ENCODE measurements around the gene DPP9. TPM values are rescaled to one million over a fixed set of nuclear protein-coding genes. Genes with fewer than 3 reads are reported as not detected.
"Not testable (repeated sequence)": the region's sequence is repeated elsewhere in the genome, so short reads cannot be mapped to it uniquely, and the experiment has no call there.

DPP9 gene
- total RNA-seq, 1 donor from 2014 or later, result 127 TPM

DNA sequence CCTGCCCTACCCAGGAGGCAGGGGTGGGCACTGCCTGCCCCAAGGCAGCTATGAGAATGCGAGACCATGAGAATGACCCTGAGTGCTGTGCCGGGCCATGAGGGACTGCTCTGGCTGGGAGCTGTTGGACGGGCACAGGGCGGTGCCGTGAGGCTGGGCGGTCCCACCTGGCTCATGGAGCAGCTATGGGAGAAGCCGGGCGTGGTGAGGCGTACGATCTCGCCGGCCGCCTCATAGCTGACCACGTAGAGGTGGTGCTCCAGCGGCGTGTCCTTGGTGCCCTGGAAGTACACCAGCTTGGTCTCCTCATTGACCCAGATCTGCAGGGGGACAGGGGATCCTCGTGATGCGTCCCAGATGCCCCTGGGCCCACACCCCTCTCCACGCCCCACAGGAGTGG is 34.2 kb downstream of the DPP9 start:
- DNase-seq (ENCODE audit: low read depth), result no peak
- TF ChIP-seq, protein P1, sequence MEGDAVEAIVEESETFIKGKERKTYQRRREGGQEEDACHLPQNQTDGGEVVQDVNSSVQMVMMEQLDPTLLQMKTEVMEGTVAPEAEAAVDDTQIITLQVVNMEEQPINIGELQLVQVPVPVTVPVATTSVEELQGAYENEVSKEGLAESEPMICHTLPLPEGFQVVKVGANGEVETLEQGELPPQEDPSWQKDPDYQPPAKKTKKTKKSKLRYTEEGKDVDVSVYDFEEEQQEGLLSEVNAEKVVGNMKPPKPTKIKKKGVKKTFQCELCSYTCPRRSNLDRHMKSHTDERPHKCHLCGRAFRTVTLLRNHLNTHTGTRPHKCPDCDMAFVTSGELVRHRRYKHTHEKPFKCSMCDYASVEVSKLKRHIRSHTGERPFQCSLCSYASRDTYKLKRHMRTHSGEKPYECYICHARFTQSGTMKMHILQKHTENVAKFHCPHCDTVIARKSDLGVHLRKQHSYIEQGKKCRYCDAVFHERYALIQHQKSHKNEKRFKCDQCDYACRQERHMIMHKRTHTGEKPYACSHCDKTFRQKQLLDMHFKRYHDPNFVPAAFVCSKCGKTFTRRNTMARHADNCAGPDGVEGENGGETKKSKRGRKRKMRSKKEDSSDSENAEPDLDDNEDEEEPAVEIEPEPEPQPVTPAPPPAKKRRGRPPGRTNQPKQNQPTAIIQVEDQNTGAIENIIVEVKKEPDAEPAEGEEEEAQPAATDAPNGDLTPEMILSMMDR (conservative IDR thresholded peaks at IDR 0.05; ENCODE audit: low read depth, low read length), result no peak
- no peak overlapping the region for H3K4me3 ChIP-seq (ENCODE audit: low read depth, low read length)

GRCh38 chr19:4688587-4688986 is 35.1 kb downstream of the DPP9 start:
- no peak overlapping the region for H3K4me3 ChIP-seq (ENCODE audit: low read depth, low read length)
- DNase-seq (ENCODE audit: low read depth), result no peak
- TF ChIP-seq, protein P1 (conservative IDR thresholded peaks at IDR 0.05; ENCODE audit: low read depth, low read length), result no peak

DNA sequence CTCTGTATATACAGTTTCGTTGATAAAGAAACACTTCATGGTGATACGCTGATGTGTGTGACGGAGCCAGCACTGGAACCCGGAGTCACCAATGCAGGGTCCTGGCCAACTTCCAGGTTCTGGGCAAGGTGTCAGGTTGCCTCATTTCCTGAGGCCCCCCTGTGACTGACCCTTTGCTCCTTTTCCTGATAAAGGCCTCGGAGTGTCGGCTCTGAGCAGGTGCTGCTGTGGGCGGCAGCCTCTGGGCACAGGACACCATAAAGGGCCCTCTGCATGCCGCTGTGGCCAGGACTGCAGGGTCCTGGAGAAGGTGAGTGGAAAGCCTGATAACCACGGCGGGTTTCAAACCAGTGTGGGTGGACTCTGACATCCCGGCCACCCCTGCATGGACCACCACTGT is 36.2 kb downstream of the DPP9 start:
- TF ChIP-seq, protein P1 (conservative IDR thresholded peaks at IDR 0.05; ENCODE audit: low read depth, low read length), result no peak
- H3K4me3 ChIP-seq (ENCODE audit: low read depth, low read length), result no peak overlapping the region
- no peak for DNase-seq (ENCODE audit: low read depth)

- no peak overlapping the region for H3K4me3 ChIP-seq (ENCODE audit: low read depth, low read length)
- TF ChIP-seq, protein P1 (conservative IDR thresholded peaks at IDR 0.05; ENCODE audit: low read depth, low read length), result no peak
- DNase-seq (ENCODE audit: low read depth), result no peak
Observed at GRCh38 chr19:4686700-4687099, 36.9 kb downstream of the DPP9 start.

DNA sequence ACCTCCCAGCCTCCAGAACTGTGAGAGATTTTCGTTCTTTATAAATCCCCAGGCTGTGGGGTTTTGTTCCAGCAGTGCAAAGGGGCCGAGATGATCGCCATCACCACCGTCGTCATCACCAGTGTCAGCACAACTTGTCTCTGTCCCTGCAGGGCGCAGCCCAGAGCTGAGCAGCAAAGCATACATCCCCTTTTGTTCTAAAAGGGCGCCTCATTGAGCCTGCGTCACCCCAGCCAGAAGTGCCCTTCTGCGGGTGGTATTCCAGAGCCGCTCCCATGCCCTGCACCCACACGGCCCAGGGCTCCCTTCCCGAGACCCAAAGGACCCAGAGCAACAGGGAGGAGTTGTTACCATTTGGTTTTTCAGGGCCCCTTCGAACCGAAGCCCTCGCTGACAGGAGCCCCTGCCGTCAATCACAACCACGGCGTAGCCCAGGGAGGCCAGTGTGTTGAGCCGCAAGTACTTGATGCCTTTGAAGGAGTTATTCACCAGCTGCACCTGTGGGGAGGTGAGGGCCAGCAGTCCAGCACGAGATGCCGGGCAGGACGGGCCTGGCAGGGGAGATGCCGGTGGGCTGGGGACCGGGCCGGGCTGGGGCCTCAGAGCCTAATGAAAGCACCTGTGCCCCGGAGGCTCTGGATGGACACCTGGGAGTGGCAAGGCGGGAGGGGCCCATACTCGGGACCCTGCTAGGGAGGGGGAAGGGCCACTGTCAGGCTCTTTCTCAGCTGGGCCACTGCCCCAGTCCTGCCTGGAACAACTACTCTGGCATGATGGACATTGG is 39.1 kb downstream of the DPP9 start:
- DNase-seq (ENCODE audit: low read depth), result no peak
- TF ChIP-seq, protein P1 (conservative IDR thresholded peaks at IDR 0.05; ENCODE audit: low read depth, low read length), result no peak
- no peak overlapping the region for H3K4me3 ChIP-seq (ENCODE audit: low read depth, low read length)

GRCh38 chr19:4682417-4683200 is 41.0 kb downstream of the DPP9 start:
- no peak overlapping the region for H3K4me3 ChIP-seq (ENCODE audit: low read depth, low read length)
- no peak for DNase-seq (ENCODE audit: low read depth)
- TF ChIP-seq, protein P1 (conservative IDR thresholded peaks at IDR 0.05; ENCODE audit: low read depth, low read length), result no peak

DNA sequence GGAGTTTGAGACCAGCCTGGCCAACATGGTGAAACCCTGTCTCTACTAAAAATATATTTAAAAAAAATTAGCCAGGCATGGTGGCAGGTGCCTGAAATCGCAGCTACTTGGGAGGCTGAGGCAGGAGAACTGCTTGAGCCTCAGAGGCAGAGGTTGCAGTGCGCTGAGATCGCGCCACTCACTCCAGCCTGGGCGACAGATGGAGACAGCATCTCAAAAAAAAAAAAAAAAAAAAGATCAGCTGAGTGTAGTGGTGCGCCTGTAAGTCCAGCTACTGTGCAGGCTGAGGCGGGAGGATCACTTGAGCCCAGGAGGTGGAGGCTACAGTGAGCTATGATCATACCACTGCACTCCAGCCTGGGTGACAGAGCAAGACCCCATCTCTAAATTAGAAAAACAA is 43.6 kb downstream of the DPP9 start:
- DNase-seq (ENCODE audit: low read depth); H3K4me3 ChIP-seq (ENCODE audit: low read depth, low read length): not testable (repeated sequence)

Measured in epithelial cell of proximal tubule (primary cell).